ENCODE measurements around the gene DBF4. TPM values are rescaled to one million over a fixed set of nuclear protein-coding genes. Genes with fewer than 3 reads are reported as not detected.

DBF4 gene
- total RNA-seq, 1 experiment from 2014 or later = 62.8 TPM

GRCh38 chr7:87912121-87912520 is 35.8 kb downstream of the DBF4 start:
- no peak overlapping the region for H3K4me3 Mint-ChIP-seq (ENCODE audit: unreplicated experiment)
- TF ChIP-seq CTCF (IDR thresholded peaks at IDR 0.05; ENCODE audit: insufficient read depth in 1 of 2, low read depth in 1 of 2, low read length in 1 of 2, severe bottlenecking in 1 of 2, unreplicated experiment in 1 of 2) = no peak
- H3K9me3 Mint-ChIP-seq (ENCODE audit: unreplicated experiment) = no peaks in the 10 kb centered on the region
- ChIA-PET POLR2A (no interaction called here), CTCF (no interaction called here)
- DNase-seq = no peak
- H3K27me3 ChIP-seq (replicated peaks; ENCODE audit: control insufficient read depth, insufficient read depth, low read length) = no peaks in the 10 kb centered on the region
- H3K36me3 ChIP-seq (ENCODE audit: control insufficient read depth, insufficient read depth, low read length) = no peaks in the 10 kb centered on the region
- no peaks in the 10 kb centered on the region for H3K9me3 ChIP-seq
- H3K27me3 Mint-ChIP-seq (ENCODE audit: insufficient read depth, unreplicated experiment) = no peaks in the 10 kb centered on the region
- intact Hi-C loops (cut with micrococcal nuclease; ENCODE audit: unreplicated experiment) = no loop called here
- peaks cover 10% of the 10 kb centered on the region for H3K4me1 ChIP-seq
- no TSS peak for BruUV-seq (replicated peaks)
- no peak overlapping the region for H3K4me3 ChIP-seq (ENCODE audit: low read depth, low read length)
- no peak overlapping the region for H3K27ac Mint-ChIP-seq (ENCODE audit: unreplicated experiment)
- H3K36me3 Mint-ChIP-seq (ENCODE audit: insufficient read depth, unreplicated experiment) = peaks cover 20% of the 10 kb centered on the region
- H3K4me1 Mint-ChIP-seq (ENCODE audit: low read depth, unreplicated experiment) = peaks cover 7% of the 10 kb centered on the region

- POLR2A ChIA-PET = no interaction called here
- H3K27ac Mint-ChIP-seq (ENCODE audit: unreplicated experiment) = no peak overlapping the region
- CTCF ChIA-PET = no interaction called here
- Histone ChIP-seq H3K4me3 (ENCODE audit: low read depth, low read length) (no peak overlapping the region), H3K27me3 (replicated peaks; ENCODE audit: control insufficient read depth, insufficient read depth, low read length) (no peaks in the 10 kb centered on the region), H3K36me3 (ENCODE audit: control insufficient read depth, insufficient read depth, low read length) (no peaks in the 10 kb centered on the region), H3K9me3 (no peaks in the 10 kb centered on the region), H3K4me1 (no peaks in the 10 kb centered on the region)
- intact Hi-C loops (cut with micrococcal nuclease; ENCODE audit: unreplicated experiment) = no loop called here
- DNase-seq = no peak
- no peak for TF ChIP-seq CTCF (IDR thresholded peaks at IDR 0.05; ENCODE audit: insufficient read depth in 1 of 2, low read depth in 1 of 2, low read length in 1 of 2, severe bottlenecking in 1 of 2, unreplicated experiment in 1 of 2)
- no peaks in the 10 kb centered on the region for H3K4me1 Mint-ChIP-seq (ENCODE audit: low read depth, unreplicated experiment)
- H3K9me3 Mint-ChIP-seq (ENCODE audit: unreplicated experiment) = no peaks in the 10 kb centered on the region
- no peak overlapping the region for H3K4me3 Mint-ChIP-seq (ENCODE audit: unreplicated experiment)
- no peaks in the 10 kb centered on the region for H3K36me3 Mint-ChIP-seq (ENCODE audit: insufficient read depth, unreplicated experiment)
- no TSS peak for BruUV-seq (replicated peaks)
- H3K27me3 Mint-ChIP-seq (ENCODE audit: insufficient read depth, unreplicated experiment) = no peaks in the 10 kb centered on the region
Measured at GRCh38 chr7:87918740-87919139, 42.4 kb downstream of the DBF4 start.

- POLR2A ChIA-PET = no interaction called here
- Mint-ChIP-seq H3K4me1 (ENCODE audit: low read depth, unreplicated experiment) (no peaks in the 10 kb centered on the region), H3K9me3 (ENCODE audit: unreplicated experiment) (no peaks in the 10 kb centered on the region), H3K27me3 (ENCODE audit: insufficient read depth, unreplicated experiment) (no peaks in the 10 kb centered on the region), H3K27ac (ENCODE audit: unreplicated experiment) (no peak overlapping the region), H3K36me3 (ENCODE audit: insufficient read depth, unreplicated experiment) (no peaks in the 10 kb centered on the region), H3K4me3 (ENCODE audit: unreplicated experiment) (no peak overlapping the region)
- Histone ChIP-seq H3K9me3 (no peaks in the 10 kb centered on the region), H3K4me1 (no peaks in the 10 kb centered on the region), H3K36me3 (ENCODE audit: control insufficient read depth, insufficient read depth, low read length) (no peaks in the 10 kb centered on the region), H3K27me3 (replicated peaks; ENCODE audit: control insufficient read depth, insufficient read depth, low read length) (no peaks in the 10 kb centered on the region), H3K4me3 (ENCODE audit: low read depth, low read length) (no peak overlapping the region)
- CTCF ChIA-PET = no interaction called here
- no TSS peak for BruUV-seq (replicated peaks)
- no peak for DNase-seq
- intact Hi-C loops (cut with micrococcal nuclease; ENCODE audit: unreplicated experiment) = no loop called here
- no peak for TF ChIP-seq CTCF (IDR thresholded peaks at IDR 0.05; ENCODE audit: insufficient read depth in 1 of 2, low read depth in 1 of 2, low read length in 1 of 2, severe bottlenecking in 1 of 2, unreplicated experiment in 1 of 2)
Measured at GRCh38 chr7:87919875-87920274, 43.6 kb downstream of the DBF4 start.

Data from Caco-2 (cell line).